Stimulated activated CD4-positive, alpha-beta T cell treated with anti-CD3 and anti-CD28 coated beads, Interleukin-12 subunit alpha, Interleukin-12 subunit beta, amount 100 ng/mL, for 48 hours (primary cell): ENCODE results near the gene GRPEL2.
A peak's percentile ranks its signal among the peaks of the same experiment; 100 is the strongest.

Experiments
- DNase-seq, 3 donors: peaks; one replicate each; pipeline ENCODE4 v3.0.0-alpha.2; 2020; ENCODE audit warnings: low read depth in 2 of 3, low spot score in 1 of 3

Gene GRPEL2

GRCh38 chr5:149317281-149318048 lies 27.8 kb upstream of the GRPEL2 start:
- peak in 2 of 3 donors; percentile 4 to 14 for DNase-seq

- no peak for DNase-seq
Measured at GRCh38 chr5:149319174-149319573, 26.1 kb upstream of the GRPEL2 start.

GRCh38 chr5:149320791-149321330 lies 24.4 kb upstream of the GRPEL2 start:
- no peak for DNase-seq

- no peak for DNase-seq
Measured at GRCh38 chr5:149322518-149322917, 22.8 kb upstream of the GRPEL2 start.

- DNase-seq: no peak
Measured at GRCh38 chr5:149323210-149323609, 22.1 kb upstream of the GRPEL2 start.

GRCh38 chr5:149323621-149324205 lies 21.6 kb upstream of the GRPEL2 start:
- no peak for DNase-seq

GRCh38 chr5:149324641-149325040 lies 20.7 kb upstream of the GRPEL2 start:
- no peak for DNase-seq

GRCh38 chr5:149325166-149325735 lies 20.0 kb upstream of the GRPEL2 start:
- DNase-seq: no peak

- no peak for DNase-seq
Measured at GRCh38 chr5:149325894-149326293, 19.4 kb upstream of the GRPEL2 start.

- no peak for DNase-seq
Measured at GRCh38 chr5:149326611-149327010, 18.7 kb upstream of the GRPEL2 start.

- DNase-seq: no peak
Measured at GRCh38 chr5:149328177-149328576, 17.1 kb upstream of the GRPEL2 start.

- DNase-seq: no peak
Measured at GRCh38 chr5:149333711-149334443, 11.4 kb upstream of the GRPEL2 start.

GRCh38 chr5:149337736-149338135 lies 7.6 kb upstream of the GRPEL2 start:
- DNase-seq: no peak

GRCh38 chr5:149338364-149338763 lies 6.9 kb upstream of the GRPEL2 start:
- no peak for DNase-seq

- no peak for DNase-seq
Measured at GRCh38 chr5:149340920-149341319, 4.4 kb upstream of the GRPEL2 start.

GRCh38 chr5:149341876-149342275 lies 3.4 kb upstream of the GRPEL2 start:
- DNase-seq: no peak

GRCh38 chr5:149344151-149344550 lies 1.1 kb upstream of the GRPEL2 start:
- DNase-seq: no peak

GRCh38 chr5:149345892-149346222 lies 558 bp downstream of the GRPEL2 start:
- no peak for DNase-seq

- no peak for DNase-seq
Measured at GRCh38 chr5:149348518-149348917, 3.2 kb downstream of the GRPEL2 start.

GRCh38 chr5:149349382-149349781 lies 4.1 kb downstream of the GRPEL2 start:
- no peak for DNase-seq

GRCh38 chr5:149352169-149352568 lies 6.9 kb downstream of the GRPEL2 start:
- no peak for DNase-seq

GRCh38 chr5:149353911-149354310 lies 8.6 kb downstream of the GRPEL2 start:
- DNase-seq: no peak
